ENCODE measurements around the gene PPP5C. TPM values are rescaled to one million over a fixed set of nuclear protein-coding genes. Genes with fewer than 3 reads are reported as not detected.

PPP5C gene
- total RNA-seq, 1 experiment from 2014 or later: 85.4 TPM

- intact Hi-C loops (cut with micrococcal nuclease; ENCODE audit: unreplicated experiment): no loop called here
- Histone ChIP-seq H3K4me1 (replicated peaks; ENCODE audit: insufficient read depth) (peaks cover 12% of the 10 kb centered on the region), H3K79me2 (ENCODE audit: low read depth) (peaks cover 24% of the 10 kb centered on the region), H4K20me1 (ENCODE audit: insufficient read depth) (peaks cover 12% of the 10 kb centered on the region), H3F3A (ENCODE audit: insufficient read depth, low read depth) (peaks cover 8% of the 10 kb centered on the region; the same call in 1 of the 2 replicates), H3K4me2 (no peak overlapping the region), H3K36me3 (ENCODE audit: low read depth) (no peaks in the 10 kb centered on the region), H3K27ac (no peak overlapping the region), H3K9me2 (ENCODE audit: insufficient read depth) (no peaks in the 10 kb centered on the region), H3K27me3 (ENCODE audit: insufficient read depth, low read depth) (peaks cover 39% of the 10 kb centered on the region), H3K4me3 (no peak overlapping the region), H2AFZ (no peak overlapping the region), H3K9me3 (ENCODE audit: insufficient read depth, low read depth) (no peaks in the 10 kb centered on the region)
- no peak for DNase-seq
- no TSS peak for BruUV-seq (replicated peaks)
- TF ChIP-seq CTCF (conservative IDR thresholded peaks at IDR 0.05) (no peak), EZH2 (IDR thresholded peaks at IDR 0.05; ENCODE audit: low read depth) (no peak)
- ChIA-PET CTCF (interaction anchor here (0.6 kb wide), 1 partner anchor 39 kb away, joined by 4 read pairs; no protein-coding TSS in a partner anchor), POLR2A (ENCODE audit: unreplicated experiment) (no interaction called here)
These were observed 2.5 kb upstream of the PPP5C start for GRCh38 chr19:46344363-46344762.

- Histone ChIP-seq H2AFZ (no peak overlapping the region), H3K27me3 (ENCODE audit: insufficient read depth, low read depth) (peaks cover 31% of the 10 kb centered on the region), H3F3A (ENCODE audit: insufficient read depth, low read depth) (peaks cover 8% of the 10 kb centered on the region; the same call in 1 of the 2 replicates), H3K9me3 (ENCODE audit: insufficient read depth, low read depth) (no peaks in the 10 kb centered on the region), H3K4me1 (replicated peaks; ENCODE audit: insufficient read depth) (peaks cover 12% of the 10 kb centered on the region), H3K4me2 (no peak overlapping the region), H3K36me3 (ENCODE audit: low read depth) (no peaks in the 10 kb centered on the region), H3K79me2 (ENCODE audit: low read depth) (peaks cover 31% of the 10 kb centered on the region), H3K9me2 (ENCODE audit: insufficient read depth) (no peaks in the 10 kb centered on the region), H4K20me1 (ENCODE audit: insufficient read depth) (peaks cover 12% of the 10 kb centered on the region), H3K27ac (no peak overlapping the region), H3K4me3 (no peak overlapping the region)
- ChIA-PET POLR2A (ENCODE audit: unreplicated experiment) (no interaction called here), CTCF (interaction anchor here (0.6 to 0.7 kb wide), 4 partner anchors 34 to 124 kb away, joined by 3 to 7 read pairs (median 4); no protein-coding TSS in a partner anchor)
- TF ChIP-seq EZH2 (IDR thresholded peaks at IDR 0.05; ENCODE audit: low read depth) (no peak), CTCF (conservative IDR thresholded peaks at IDR 0.05) (no peak)
- DNase-seq: no peak
- intact Hi-C loops (cut with micrococcal nuclease; ENCODE audit: unreplicated experiment): no loop called here
- no TSS peak for BruUV-seq (replicated peaks)
These were observed 1.7 kb upstream of the PPP5C start for GRCh38 chr19:46345157-46345556.

GRCh38 chr19:46347572-46347883, 641 bp downstream of the PPP5C start:
- Histone ChIP-seq H3K9me2 (ENCODE audit: insufficient read depth) (no peaks in the 10 kb centered on the region), H3K4me3 (peak overlapping the region; percentile 97), H3K36me3 (ENCODE audit: low read depth) (no peaks in the 10 kb centered on the region), H3K9me3 (ENCODE audit: insufficient read depth, low read depth) (no peaks in the 10 kb centered on the region), H3F3A (ENCODE audit: insufficient read depth, low read depth) (peaks cover 8% of the 10 kb centered on the region; the same call in 1 of the 2 replicates), H3K27ac (no peak overlapping the region), H3K4me1 (replicated peaks; ENCODE audit: insufficient read depth) (peaks cover 12% of the 10 kb centered on the region), H3K79me2 (ENCODE audit: low read depth) (peaks cover 50% of the 10 kb centered on the region), H3K4me2 (peak overlapping the region; percentile 94), H2AFZ (peak overlapping the region; percentile 100), H3K27me3 (ENCODE audit: insufficient read depth, low read depth) (peaks cover 7% of the 10 kb centered on the region; the same call in 1 of the 2 replicates), H4K20me1 (ENCODE audit: insufficient read depth) (peaks cover 18% of the 10 kb centered on the region)
- intact Hi-C loops (cut with micrococcal nuclease; ENCODE audit: unreplicated experiment): loop anchor here (1.0 to 2.0 kb wide), 4 partner anchors 26 to 67 kb away; no protein-coding TSS in a partner anchor
- no peak for DNase-seq
- ChIA-PET POLR2A (ENCODE audit: unreplicated experiment) (interaction anchor here (0.7 kb wide), 1 partner anchor 76 kb away, joined by 8 read pairs; no protein-coding TSS in a partner anchor), CTCF (interaction anchor here (0.6 to 0.8 kb wide), 3 partner anchors 66 to 1925 kb away, joined by 3 to 8 read pairs (median 7); no protein-coding TSS in a partner anchor)
- TF ChIP-seq EZH2 (IDR thresholded peaks at IDR 0.05; ENCODE audit: low read depth) (no peak), CTCF (conservative IDR thresholded peaks at IDR 0.05) (peak; percentile 67)
- BruUV-seq (replicated peaks): no TSS peak
